ENCODE measurements around the gene PROP1. TPM values are rescaled to one million over a fixed set of nuclear protein-coding genes. Genes with fewer than 3 reads are reported as not detected.
"Not testable (repeated sequence)": the region's sequence is repeated elsewhere in the genome, so short reads cannot be mapped to it uniquely, and the experiment has no call there.

The PROP1 gene
- polyA plus RNA-seq, 1 donor from 2014 or later = not detected

- Histone ChIP-seq H3F3A (ENCODE audit: insufficient read depth, low read length, poor library complexity, severe bottlenecking) (no peaks in the 10 kb centered on the region), H3K79me2 (replicated peaks; ENCODE audit: insufficient read depth, low read length) (no peaks in the 10 kb centered on the region), H3K9ac (ENCODE audit: low read length) (no peak overlapping the region), H3K27ac (ENCODE audit: low read length) (no peak overlapping the region), H2AFZ (ENCODE audit: low read depth, low read length) (no peak overlapping the region), H4K20me1 (ENCODE audit: insufficient read depth) (no peaks in the 10 kb centered on the region), H3K9me3 (ENCODE audit: low read length) (no peaks in the 10 kb centered on the region), H3K27me3 (ENCODE audit: insufficient read depth, low read depth, low read length) (no peaks in the 10 kb centered on the region), H3K4me3 (ENCODE audit: low read length) (no peak overlapping the region), H3K36me3 (ENCODE audit: insufficient read depth, low read length) (no peaks in the 10 kb centered on the region), H3K4me2 (ENCODE audit: low read length) (no peak overlapping the region), H3K9me2 (ENCODE audit: insufficient read depth, low read length) (no peaks in the 10 kb centered on the region)
- TF ChIP-seq REST (IDR thresholded peaks at IDR 0.05; ENCODE audit: borderline replicate concordance) (no peak), CTCF (IDR thresholded peaks at IDR 0.05; ENCODE audit: poor library complexity, severe bottlenecking) (no peak), EZH2 (IDR thresholded peaks at IDR 0.05; ENCODE audit: borderline replicate concordance, insufficient read depth, low read length, poor library complexity, severe bottlenecking) (no peak), SMC3 (conservative IDR thresholded peaks at IDR 0.05; ENCODE audit: poor library complexity) (no peak), RAD21 (conservative IDR thresholded peaks at IDR 0.05) (no peak), POLR2AphosphoS5 (IDR thresholded peaks at IDR 0.05) (no peak), EP300 (conservative IDR thresholded peaks at IDR 0.05; ENCODE audit: poor library complexity, severe bottlenecking) (no peak), TAF1 (IDR thresholded peaks at IDR 0.05; ENCODE audit: low read depth) (no peak), MXI1 (conservative IDR thresholded peaks at IDR 0.05; ENCODE audit: poor library complexity, severe bottlenecking) (no peak)
Measured at GRCh38 chr5:177958696-177959095, 37.3 kb downstream of the PROP1 start.

GRCh38 chr5:177957241-177957640 lies 38.8 kb downstream of the PROP1 start:
- Histone ChIP-seq H3F3A (ENCODE audit: insufficient read depth, low read length, poor library complexity, severe bottlenecking) (no peaks in the 10 kb centered on the region), H3K79me2 (replicated peaks; ENCODE audit: insufficient read depth, low read length) (no peaks in the 10 kb centered on the region), H3K4me3 (ENCODE audit: low read length) (no peak overlapping the region), H3K9me2 (ENCODE audit: insufficient read depth, low read length) (no peaks in the 10 kb centered on the region), H3K27me3 (ENCODE audit: insufficient read depth, low read depth, low read length) (no peaks in the 10 kb centered on the region), H3K4me2 (ENCODE audit: low read length) (no peak overlapping the region), H3K36me3 (ENCODE audit: insufficient read depth, low read length) (no peaks in the 10 kb centered on the region), H2AFZ (ENCODE audit: low read depth, low read length) (no peak overlapping the region), H3K9ac (ENCODE audit: low read length) (no peak overlapping the region), H4K20me1 (ENCODE audit: insufficient read depth) (no peaks in the 10 kb centered on the region), H3K9me3 (ENCODE audit: low read length) (no peaks in the 10 kb centered on the region), H3K27ac (ENCODE audit: low read length) (no peak overlapping the region)
- no peak for TF ChIP-seq CTCF (IDR thresholded peaks at IDR 0.05; ENCODE audit: poor library complexity, severe bottlenecking)
- no peak for TF ChIP-seq MXI1 (conservative IDR thresholded peaks at IDR 0.05; ENCODE audit: poor library complexity, severe bottlenecking)
- TF ChIP-seq RAD21 (conservative IDR thresholded peaks at IDR 0.05) = no peak
- TF ChIP-seq POLR2AphosphoS5 (IDR thresholded peaks at IDR 0.05) = no peak
- no peak for TF ChIP-seq EP300 (conservative IDR thresholded peaks at IDR 0.05; ENCODE audit: poor library complexity, severe bottlenecking)
- TF ChIP-seq TAF1 (IDR thresholded peaks at IDR 0.05; ENCODE audit: low read depth) = no peak
- no peak for TF ChIP-seq EZH2 (IDR thresholded peaks at IDR 0.05; ENCODE audit: borderline replicate concordance, insufficient read depth, low read length, poor library complexity, severe bottlenecking)
- TF ChIP-seq REST (IDR thresholded peaks at IDR 0.05; ENCODE audit: borderline replicate concordance) = no peak
- TF ChIP-seq SMC3 (conservative IDR thresholded peaks at IDR 0.05; ENCODE audit: poor library complexity) = no peak

- not testable (repeated sequence) for H3K4me3 ChIP-seq (ENCODE audit: low read length); H3K36me3 ChIP-seq (ENCODE audit: insufficient read depth, low read length); H3K4me2 ChIP-seq (ENCODE audit: low read length); H3K79me2 ChIP-seq (replicated peaks; ENCODE audit: insufficient read depth, low read length); H4K20me1 ChIP-seq (ENCODE audit: insufficient read depth); H3K9me3 ChIP-seq (ENCODE audit: low read length); H3F3A ChIP-seq (ENCODE audit: insufficient read depth, low read length, poor library complexity, severe bottlenecking); H3K9ac ChIP-seq (ENCODE audit: low read length); H3K27me3 ChIP-seq (ENCODE audit: insufficient read depth, low read depth, low read length); H3K27ac ChIP-seq (ENCODE audit: low read length); H2AFZ ChIP-seq (ENCODE audit: low read depth, low read length); H3K9me2 ChIP-seq (ENCODE audit: insufficient read depth, low read length)
Measured at GRCh38 chr5:177953101-177953500, 42.9 kb downstream of the PROP1 start.

Data from neural cell (in vitro differentiated cells).